ENCODE measurements around the gene MTCL1. TPM values are rescaled to one million over a fixed set of nuclear protein-coding genes. Genes with fewer than 3 reads are reported as not detected.

The MTCL1 gene
- total and polyA plus RNA-seq, 2 of the 8 experiments (the other 6 are each of a cell fraction or from before 2014, with no cell fraction given) = 16.6 to 60.8 TPM

GRCh38 chr18:8720141-8720540 lies 14.8 kb downstream of the MTCL1 start:
- Histone ChIP-seq H3K23ac (ENCODE audit: insufficient read length) (no peak overlapping the region), H3K23me2 (ENCODE audit: low read depth, low read length) (no peaks in the 10 kb centered on the region), H2BK5ac (ENCODE audit: low read depth, low read length) (no peak overlapping the region), H3K18ac (ENCODE audit: extremely low read depth, low read length) (no peak overlapping the region), H4K5ac (ENCODE audit: insufficient read length, low read depth, low read length) (no peak overlapping the region), H4K20me1 (replicated peaks in 1 of 2; ENCODE audit: control insufficient read depth in 1 of 2, insufficient read depth in 2 of 2, low read length in 2 of 2) (peaks cover 0 to 1% of the 10 kb centered on the region in 2 experiments), H3K27me3 (replicated peaks in 1 of 4; ENCODE audit: control insufficient read depth in 3 of 4, extremely low read depth in 1 of 4, insufficient read depth in 3 of 4, low read length in 3 of 4) (no peaks in the 10 kb centered on the region), H2BK12ac (ENCODE audit: low read depth, low read length) (peak overlapping the region; percentile 43; the same call in 1 of the 2 replicates), H3K4me2 (ENCODE audit: insufficient read depth in 1 of 2, low read depth in 2 of 2, low read length in 2 of 2) (no peak overlapping the region), H2BK120ac (replicated peaks; ENCODE audit: low read depth, low read length) (no peak overlapping the region), H3K79me2 (ENCODE audit: control insufficient read depth in 1 of 2, insufficient read depth in 2 of 2, low read length in 2 of 2) (peaks cover 0 to 39% of the 10 kb centered on the region in 2 experiments; a peak in 2 of 4 replicates), H3K14ac (ENCODE audit: insufficient read length) (no peak overlapping the region), H4K8ac (ENCODE audit: extremely low read depth, insufficient read depth, low read length) (no peak overlapping the region), H2BK15ac (ENCODE audit: low read length) (peak overlapping the region; percentile 18; the same call in 1 of the 2 replicates), H2AFZ (ENCODE audit: low read length) (no peak overlapping the region), H2BK20ac (ENCODE audit: low read length) (no peak overlapping the region), H3K9me3 (ENCODE audit: insufficient read depth in 2 of 2, low read depth in 1 of 2, low read length in 1 of 2) (no peaks in the 10 kb centered on the region), H3K4ac (replicated peaks; ENCODE audit: insufficient read length, low read depth, low read length) (no peak overlapping the region), H4K91ac (replicated peaks; ENCODE audit: insufficient read length, low read length) (no peak overlapping the region), H3K36me3 (ENCODE audit: control insufficient read depth in 2 of 4, insufficient read depth in 4 of 4, low read length in 3 of 4) (peaks cover 3 to 31% (median 5%) of the 10 kb centered on the region in 4 experiments; a peak in 4 of 8 replicates), H3K79me1 (ENCODE audit: low read depth, low read length) (peaks cover 4% of the 10 kb centered on the region), H3K56ac (replicated peaks; ENCODE audit: insufficient read length, low read depth, low read length) (no peak overlapping the region), H3K27ac (ENCODE audit: low read depth, low read length) (no peak overlapping the region), H3K9ac (replicated peaks in 1 of 4; ENCODE audit: extremely low read depth in 1 of 4, low read depth in 3 of 4, low read length in 3 of 4) (no peak overlapping the region), H3K4me1 (replicated peaks in 1 of 4; ENCODE audit: control insufficient read depth in 3 of 4, insufficient read depth in 4 of 4, low read length in 3 of 4) (peaks cover 15 to 38% (median 28%) of the 10 kb centered on the region in 4 experiments), H2AK5ac (ENCODE audit: low read depth, low read length) (no peak overlapping the region), H3K4me3 (ENCODE audit: extremely low read depth in 1 of 4, insufficient read depth in 2 of 4, low read depth in 3 of 4, low read length in 4 of 4) (no peak overlapping the region)
- 93% methylated on average over 7 of the region's 7 CpGs; no CpG with 5 or more reads in 1 of the 2 experiments for WGBS, 2 experiments (ENCODE audit: extremely low coverage in 1 of 2, insufficient coverage in 1 of 2, insufficient read length in 1 of 2, insufficient replicate concordance in 2 of 2, low coverage in 1 of 2, low lambda C conversion rate in 2 of 2, missing lambda C conversion rate in 1 of 2)
- FAIRE-seq = no peak
- TF ChIP-seq HDAC2 (IDR thresholded peaks at IDR 0.05; ENCODE audit: borderline replicate concordance in 1 of 2, low read depth in 2 of 2, low read length in 2 of 2) (no peak), NRF1 (IDR thresholded peaks at IDR 0.05; ENCODE audit: low read depth, low read length) (no peak), E2F6 (IDR thresholded peaks at IDR 0.05) (no peak), RFX5 (IDR thresholded peaks at IDR 0.05; ENCODE audit: borderline replicate concordance, low read depth, low read length) (no peak), POU5F1 (IDR thresholded peaks at IDR 0.05; ENCODE audit: low read depth, low read length) (no peak), CHD1 (IDR thresholded peaks at IDR 0.05; ENCODE audit: low read depth, low read length) (no peak), CEBPB (IDR thresholded peaks at IDR 0.05; ENCODE audit: low read depth, low read length) (no peak), SAP30 (IDR thresholded peaks at IDR 0.05; ENCODE audit: insufficient read depth, insufficient replicate concordance, low read length) (no peak), ASH2L (IDR thresholded peaks at IDR 0.05; ENCODE audit: low read length) (no peak), ATF2 (IDR thresholded peaks at IDR 0.05; ENCODE audit: low read length) (no peak), TBP (IDR thresholded peaks at IDR 0.05; ENCODE audit: low read depth, low read length) (no peak)
- no peak for DNase-seq (ENCODE audit: low read depth in 1 of 2, low spot score in 2 of 2)
- CTCF ChIA-PET (ENCODE audit: partially characterized antibody) = interaction anchor here (0.7 to 2.1 kb wide), 5 partner anchors 8 to 23 kb away, joined by 3 to 13 read pairs (median 5); no protein-coding TSS in a partner anchor
- POLR2A ChIA-PET (ENCODE audit: partially characterized antibody) = interaction anchor here (0.9 to 3.3 kb wide), 2 partner anchors 12 to 14 kb away, joined by 3 to 12 read pairs; no protein-coding TSS in a partner anchor
